ENCODE measurements around the gene LINC00237.

LINC00237 gene

DNA sequence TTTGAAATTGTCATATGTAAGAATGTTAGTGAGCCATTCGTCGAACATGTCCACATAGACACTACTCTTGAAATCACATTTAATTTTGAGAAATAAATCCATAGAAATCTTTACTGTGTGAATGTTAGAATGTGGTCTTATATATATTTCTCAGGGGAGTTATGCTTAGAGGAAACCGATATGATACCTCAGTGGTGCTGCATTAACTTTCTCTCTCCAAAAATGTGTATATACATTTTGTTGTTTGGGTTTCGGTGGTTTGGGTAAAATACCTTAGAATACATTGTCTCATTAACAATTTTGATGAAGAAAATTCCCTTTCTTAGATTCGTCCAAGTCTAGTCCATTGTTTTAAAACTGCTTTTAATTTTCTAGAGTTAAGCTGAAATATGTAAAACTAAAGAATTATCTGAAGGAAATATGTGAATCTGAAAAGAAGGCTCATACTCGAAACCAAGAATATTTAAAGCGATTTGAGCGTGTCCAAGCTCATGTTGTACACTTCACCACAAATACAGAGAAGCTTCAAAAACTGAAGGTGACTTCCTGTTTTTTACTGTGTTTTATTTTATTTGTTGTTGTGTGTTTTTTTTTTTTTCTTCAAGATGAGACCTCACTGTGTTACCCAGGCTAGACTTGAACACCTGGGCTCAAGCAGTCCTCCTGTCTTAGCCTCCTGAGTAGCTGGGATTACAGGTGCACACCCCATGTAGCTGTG is 30.0 kb upstream of the LINC00237 start:
- no peak for TF ChIP-seq CTCF (IDR thresholded peaks at IDR 0.05; ENCODE audit: control extremely low read depth, extremely low read depth, low read depth, missing control alignments)
- POLR2A ChIA-PET = no interaction called here
- no peak for DNase-seq (ENCODE audit: extremely low spot score)
- CTCF ChIA-PET = interaction anchor here (2.4 kb wide), 1 partner anchor 10 kb away, joined by 9 read pairs; the partner anchor contains the start of gene KIZ

DNA sequence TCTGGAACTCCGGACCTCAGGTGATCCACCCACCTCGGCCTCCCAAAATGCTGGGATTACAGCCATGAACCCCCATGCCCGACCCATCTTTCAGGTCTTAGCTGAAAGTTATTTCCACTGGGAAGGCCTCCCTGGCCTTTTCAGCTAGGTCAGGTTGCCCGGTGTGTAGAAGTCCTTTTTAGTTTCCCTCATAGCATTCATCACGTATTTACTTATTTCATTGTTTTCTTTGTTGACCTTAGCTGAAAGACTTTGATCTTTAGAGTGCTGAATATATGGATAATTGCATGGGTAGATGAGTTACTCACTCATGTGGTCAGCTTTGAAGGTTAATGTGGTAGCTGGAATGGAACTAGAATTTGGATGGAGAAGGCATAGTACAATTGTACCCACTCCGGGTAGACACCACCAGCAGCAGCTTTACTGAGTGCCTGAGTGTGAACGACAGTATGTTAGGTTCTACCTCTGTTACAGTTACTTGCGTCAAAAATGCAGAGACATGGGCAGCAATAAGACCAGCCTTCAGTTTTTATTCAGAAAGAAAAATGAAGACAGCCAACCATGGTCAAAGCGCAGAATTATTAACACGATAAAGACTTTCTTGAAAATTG is 28.8 kb upstream of the LINC00237 start:
- ChIA-PET POLR2A (interaction anchor here (0.6 kb wide), 1 partner anchor 296 kb away, joined by 3 read pairs; no protein-coding TSS in a partner anchor), CTCF (interaction anchor here (1.0 to 2.4 kb wide), 2 partner anchors 9 to 87 kb away, joined by 3 to 9 read pairs; partner anchors contain the start of gene KIZ)
- no peak for TF ChIP-seq CTCF (IDR thresholded peaks at IDR 0.05; ENCODE audit: control extremely low read depth, extremely low read depth, low read depth, missing control alignments)
- no peak for DNase-seq (ENCODE audit: extremely low spot score)

- DNase-seq (ENCODE audit: extremely low spot score) = no peak
- TF ChIP-seq CTCF (IDR thresholded peaks at IDR 0.05; ENCODE audit: control extremely low read depth, extremely low read depth, low read depth, missing control alignments) = no peak
- POLR2A ChIA-PET = no interaction called here
- CTCF ChIA-PET = no interaction called here
These were observed 27.9 kb upstream of the LINC00237 start for GRCh38 chr20:21133917-21134622.

- POLR2A ChIA-PET = no interaction called here
These were observed 27.2 kb upstream of the LINC00237 start for GRCh38 chr20:21133404-21133803.

DNA sequence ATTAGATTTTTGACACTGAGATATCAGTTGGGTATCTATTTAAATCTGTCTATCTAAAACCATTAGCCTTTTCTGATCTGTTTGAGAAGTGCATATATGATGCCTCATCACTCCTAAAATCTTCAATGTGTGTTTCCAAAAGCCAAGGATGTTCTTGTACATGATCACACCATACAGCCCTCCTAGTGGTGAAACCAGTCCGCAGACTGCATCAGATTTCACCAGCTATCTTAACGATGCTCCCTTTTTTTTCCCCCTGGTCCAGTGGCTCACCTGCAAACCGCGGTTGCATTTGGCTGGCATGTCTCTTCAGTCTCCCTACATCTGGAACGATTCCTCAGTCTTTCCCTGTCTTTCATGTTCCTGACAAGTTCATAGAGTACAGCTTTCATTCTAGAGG is 23.7 kb upstream of the LINC00237 start:
- ChIA-PET POLR2A (no interaction called here), CTCF (no interaction called here)
- TF ChIP-seq CTCF (IDR thresholded peaks at IDR 0.05; ENCODE audit: control extremely low read depth, extremely low read depth, low read depth, missing control alignments) = no peak
- no peak for DNase-seq (ENCODE audit: extremely low spot score)

More at GRCh38 chr20:21133404-21133803, 27.2 kb upstream of the LINC00237 start:
- DNase-seq (ENCODE audit: extremely low spot score) = no peak
- TF ChIP-seq CTCF (IDR thresholded peaks at IDR 0.05; ENCODE audit: control extremely low read depth, extremely low read depth, low read depth, missing control alignments) = no peak
- CTCF ChIA-PET = no interaction called here

DNA sequence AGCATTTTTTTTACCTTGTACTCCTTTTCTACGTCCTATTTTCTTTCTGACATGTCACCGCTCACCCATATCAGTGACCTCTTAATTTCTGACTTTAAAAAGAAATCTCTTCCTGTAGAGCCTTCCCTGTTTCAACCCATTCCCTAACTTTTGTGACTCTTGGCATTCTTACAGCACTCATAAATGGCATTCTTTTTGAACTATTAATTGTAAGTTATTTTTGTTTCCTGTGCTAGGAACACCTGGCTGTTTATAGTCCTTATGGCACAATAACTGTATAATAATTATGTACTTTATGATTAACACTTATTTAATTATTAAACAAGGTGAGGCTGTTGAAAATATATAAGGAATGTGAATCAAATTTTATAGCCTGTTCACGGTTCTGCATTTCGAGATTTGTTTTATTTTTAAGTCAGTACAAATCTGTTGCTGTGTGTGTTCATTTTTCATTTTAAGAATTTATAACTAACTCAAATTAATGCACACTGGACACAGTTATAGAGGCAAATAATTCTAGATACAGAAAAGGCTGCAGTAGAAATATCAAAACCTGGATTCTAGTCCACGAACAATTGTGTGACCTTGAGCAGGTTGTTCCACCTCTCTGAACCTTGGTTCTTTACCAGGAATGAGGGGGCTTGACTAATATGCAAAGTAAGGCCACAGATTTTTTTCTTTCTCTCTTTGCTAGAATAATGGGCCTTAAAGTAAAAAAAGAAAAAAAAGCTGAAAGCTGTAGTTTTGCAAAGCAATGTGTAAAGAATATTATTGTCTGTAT is 21.2 kb upstream of the LINC00237 start:
- TF ChIP-seq CTCF (IDR thresholded peaks at IDR 0.05; ENCODE audit: control extremely low read depth, extremely low read depth, low read depth, missing control alignments) = no peak
- ChIA-PET CTCF (interaction anchor here (0.9 to 1.9 kb wide), 6 partner anchors 9 to 290 kb away, joined by 3 to 9 read pairs (median 4); no protein-coding TSS in a partner anchor), POLR2A (no interaction called here)
- no peak for DNase-seq (ENCODE audit: extremely low spot score)
